WTC11 (cell line): ENCODE measurements around the gene MGRN1. TPM values are rescaled to one million over a fixed set of nuclear protein-coding genes. Genes with fewer than 3 reads are reported as not detected.

Source experiments
- ATAC-seq: fragments of 200-7000 bp; cut with Tn5 transposase; 2 replicates; pipeline ENCODE4 v1.10.0; 2021; ENCODE audit warnings: mild to moderate bottlenecking, moderate library complexity
- CTCF ChIA-PET: fragments of 300-600 bp; sonication (Branson Sonifier 250); formaldehyde crosslinking; loops from one replicate; lab custom pipeline; 2021; ENCODE audit warnings: antibody characterized with exemption; lab: Charles Lee
- POLR2A ChIA-PET: fragments of 350-600 bp; sonication (Branson Sonifier 250); formaldehyde crosslinking; loops from one replicate; lab custom pipeline; 2021; ENCODE audit warnings: antibody characterized with exemption; lab: Charles Lee
- DNase-seq: peaks from one replicate; pipeline ENCODE4 v3.0.0; 2021; ENCODE audit warnings: low spot score
- H3K27ac Mint-ChIP-seq: 2 replicates; pipeline ENCODE4 v1.8.0; 2021; ENCODE audit warnings: mixed read lengths
- H3K27me3 Mint-ChIP-seq: 2 replicates; pipeline ENCODE4 v1.8.0; 2021; ENCODE audit warnings: low read depth, mild to moderate bottlenecking, moderate library complexity, mixed read lengths
- H3K36me3 Mint-ChIP-seq: 2 replicates; pipeline ENCODE4 v1.8.0; 2021; ENCODE audit warnings: mixed read lengths
- H3K4me1 Mint-ChIP-seq: 2 replicates; pipeline ENCODE4 v1.8.0; 2022; ENCODE audit warnings: mixed read lengths
- H3K4me3 Mint-ChIP-seq: 2 replicates; pipeline ENCODE4 v1.8.0; 2021; ENCODE audit warnings: mild to moderate bottlenecking, moderate library complexity, mixed read lengths
- H3K9me3 Mint-ChIP-seq: 2 replicates; pipeline ENCODE4 v1.8.0; 2021; ENCODE audit warnings: mixed read lengths
- ATF1 ChIP-seq: sonication (generic); formaldehyde crosslinking; IDR thresholded peaks from 2 replicates; pipeline ENCODE4 v1.8.1; 2023; ENCODE audit warnings: mild to moderate bottlenecking, moderate library complexity, missing genetic modification reagents
- ATF2 ChIP-seq: sonication (generic); formaldehyde crosslinking; IDR thresholded peaks from 2 replicates; pipeline ENCODE4 v1.8.1; 2022; ENCODE audit warnings: low read depth, missing genetic modification reagents, borderline replicate concordance
- CREB1 ChIP-seq: sonication (generic); formaldehyde crosslinking; IDR thresholded peaks from 2 replicates; pipeline ENCODE4 v1.8.0; 2023; ENCODE audit warnings: mild to moderate bottlenecking, missing genetic modification reagents
- CREM ChIP-seq: sonication (generic); formaldehyde crosslinking; IDR thresholded peaks from 2 replicates; pipeline ENCODE4 v1.8.1; 2022; ENCODE audit warnings: mild to moderate bottlenecking, missing genetic modification reagents, moderate library complexity
- E2F5 ChIP-seq: sonication (generic); formaldehyde crosslinking; IDR thresholded peaks from 2 replicates; pipeline ENCODE4 v1.8.1; 2022; ENCODE audit warnings: mild to moderate bottlenecking, moderate library complexity, missing genetic modification reagents
- ERG ChIP-seq: fragments of 250-450 bp; sonication (Bioruptor Pico); IDR thresholded peaks from 2 replicates; pipeline ENCODE4 v1.8.0; 2021; ENCODE audit warnings: mild to moderate bottlenecking
- ETV6 ChIP-seq: sonication (generic); formaldehyde crosslinking; IDR thresholded peaks from 2 replicates; pipeline ENCODE4 v1.8.1; 2022; ENCODE audit warnings: mild to moderate bottlenecking, missing genetic modification reagents
- FOXP1 ChIP-seq: sonication (generic); formaldehyde crosslinking; IDR thresholded peaks from 2 replicates; pipeline ENCODE4 v1.8.0; 2022; ENCODE audit warnings: missing genetic modification reagents, mild to moderate bottlenecking, moderate library complexity, borderline replicate concordance
- GABPB1 ChIP-seq: sonication (generic); formaldehyde crosslinking; IDR thresholded peaks from 2 replicates; pipeline ENCODE4 v1.8.1; 2023; ENCODE audit warnings: mild to moderate bottlenecking, missing genetic modification reagents
- GRHL2 ChIP-seq: fragments of 250-450 bp; sonication (Bioruptor Pico); IDR thresholded peaks from 2 replicates; pipeline ENCODE4 v1.8.0; 2022; ENCODE audit warnings: mild to moderate bottlenecking, moderate library complexity; ENCODE audit not compliant: insufficient replicate concordance, severe bottlenecking
- HMGA2 ChIP-seq: fragments of 250-450 bp; sonication (Bioruptor Pico); IDR thresholded peaks from 2 replicates; pipeline ENCODE4 v1.4.0; 2021; ENCODE audit warnings: mild to moderate bottlenecking, moderate library complexity
- MLX ChIP-seq: sonication (generic); formaldehyde crosslinking; IDR thresholded peaks from 2 replicates; pipeline ENCODE4 v1.8.1; 2023; ENCODE audit warnings: mild to moderate bottlenecking, missing genetic modification reagents, moderate library complexity
- NFE2L1 ChIP-seq: sonication (generic); formaldehyde crosslinking; IDR thresholded peaks from 2 replicates; pipeline ENCODE4 v1.8.1; 2023; ENCODE audit warnings: missing genetic modification reagents
- NFYB ChIP-seq: sonication (generic); formaldehyde crosslinking; conservative IDR thresholded peaks from 2 replicates; pipeline ENCODE4 v1.8.0; 2022; ENCODE audit warnings: low read depth, missing genetic modification reagents
- OVOL2 ChIP-seq: fragments of 250-450 bp; sonication (Bioruptor Pico); IDR thresholded peaks from 2 replicates; pipeline ENCODE4 v1.9.0; 2021; ENCODE audit warnings: mild to moderate bottlenecking, borderline replicate concordance
- PREB ChIP-seq: sonication (generic); formaldehyde crosslinking; IDR thresholded peaks from 2 replicates; pipeline ENCODE4 v1.8.1; 2022; ENCODE audit warnings: mild to moderate bottlenecking, missing genetic modification reagents, moderate library complexity, borderline replicate concordance
- PRRX2 ChIP-seq: fragments of 250-450 bp; sonication (Bioruptor Pico); IDR thresholded peaks from 2 replicates; pipeline ENCODE4 v1.8.0; 2021; ENCODE audit warnings: mild to moderate bottlenecking
- TP53 ChIP-seq: sonication (generic); formaldehyde crosslinking; IDR thresholded peaks from 2 replicates; pipeline ENCODE4 v1.8.1; 2023; ENCODE audit warnings: mild to moderate bottlenecking, missing genetic modification reagents
- ZNF263 ChIP-seq: sonication (generic); formaldehyde crosslinking; IDR thresholded peaks from 2 replicates; pipeline ENCODE4 v1.8.1; 2022; ENCODE audit warnings: low read depth, mild to moderate bottlenecking, moderate library complexity, missing genetic modification reagents
- ZNF416 ChIP-seq: fragments of 250-450 bp; sonication (Bioruptor Pico); IDR thresholded peaks from 2 replicates; pipeline ENCODE4 v1.9.0; 2021; ENCODE audit warnings: mild to moderate bottlenecking, inconsistent platforms
- ZNF423 ChIP-seq: fragments of 250-450 bp; sonication (Bioruptor Pico); IDR thresholded peaks from 2 replicates; pipeline ENCODE4 v2.1.2; 2022; ENCODE audit warnings: mild to moderate bottlenecking, moderate library complexity
- ZSCAN18 ChIP-seq: fragments of 250-450 bp; sonication (Bioruptor Pico); IDR thresholded peaks from 2 replicates; pipeline ENCODE4 v2.1.2; 2022; ENCODE audit warnings: mild to moderate bottlenecking, moderate library complexity
- total RNA-seq: library from RNA; stranded (reverse); gene quantifications from 3 replicates; pipeline ENCODE4 v1.2.3, GENCODE V29; 2021

The MGRN1 gene
- total RNA-seq, 1 experiment from 2014 or later, result 88.8 TPM

GRCh38 chr16:4624827-4625559 is 367 bp downstream of the MGRN1 start (continued):
- no peak for TF ChIP-seq MLX (CRISPR knock-in tag)

GRCh38 chr16:4625560-4626159 is 1.0 kb downstream of the MGRN1 start:
- 0 out of 2 replicates have a peak, but pooled peaks have one; percentile 27 for TF ChIP-seq GABPB1 (CRISPR knock-in tag)
- TF ChIP-seq TP53 (CRISPR knock-in tag), result no peak
- TF ChIP-seq HMGA2, result peak; percentile 12; the same call in 1 of the 2 replicates
- CTCF ChIA-PET, result interaction anchor here (1.4 to 3.9 kb wide), 6 partner anchors 11 to 119 kb away, joined by 5 to 46 read pairs (median 12); partner anchors contain the start of gene UBALD1
- Mint-ChIP-seq H3K4me1 (peaks cover 17% of the 10 kb centered on the region), H3K9me3 (0 out of 2 replicates have a peak, but pooled peaks cover 6% of the 10 kb centered on the region), H3K27me3 (no peaks in the 10 kb centered on the region), H3K36me3 (peaks cover 16% of the 10 kb centered on the region), H3K27ac (peak overlapping the region; percentile 97), H3K4me3 (peak overlapping the region; percentile 97)
- POLR2A ChIA-PET, result interaction anchor here (0.6 to 2.6 kb wide), 4 partner anchors 8 to 408 kb away, joined by 3 to 14 read pairs (median 8); partner anchors contain the start of gene NAGPA
- DNase-seq (no peak), ATAC-seq (no peak)

- H3K4me3 Mint-ChIP-seq, result peak overlapping the region; percentile 97
- TF ChIP-seq ZNF263, result no peak
- no peak for TF ChIP-seq ETV6 (CRISPR knock-in tag)
- no peak for TF ChIP-seq ZSCAN18
- TF ChIP-seq ZNF423 (CRISPR knock-in tag), result no peak
- no peak for TF ChIP-seq FOXP1 (CRISPR knock-in tag)
- no peak for TF ChIP-seq CREB1 (CRISPR knock-in tag)
- TF ChIP-seq NFYB (CRISPR knock-in tag), result no peak
- ChIA-PET CTCF (interaction anchor here (1.4 to 3.9 kb wide), 5 partner anchors 12 to 108 kb away, joined by 5 to 46 read pairs (median 7); partner anchors contain the start of gene UBALD1), POLR2A (interaction anchor here (0.6 to 2.6 kb wide), 2 partner anchors 10 to 1721 kb away, joined by 3 to 13 read pairs; no protein-coding TSS in a partner anchor)
- H3K4me1 Mint-ChIP-seq, result peaks cover 17% of the 10 kb centered on the region
- no peaks in the 10 kb centered on the region for H3K27me3 Mint-ChIP-seq
- peaks cover 21% of the 10 kb centered on the region for H3K36me3 Mint-ChIP-seq
- 0 out of 2 replicates have a peak, but pooled peaks cover 6% of the 10 kb centered on the region for H3K9me3 Mint-ChIP-seq
- H3K27ac Mint-ChIP-seq, result peak overlapping the region; percentile 21
- ATAC-seq (no peak), DNase-seq (no peak)
These were observed 1.8 kb downstream of the MGRN1 start for GRCh38 chr16:4626396-4626795.

- ChIA-PET POLR2A (no interaction called here), CTCF (interaction anchor here (1.0 to 1.9 kb wide), 2 partner anchors 22 to 55 kb away, joined by 4 read pairs; no protein-coding TSS in a partner anchor)
- Mint-ChIP-seq H3K9me3 (0 out of 2 replicates have a peak, but pooled peaks cover 6% of the 10 kb centered on the region), H3K4me1 (peaks cover 17% of the 10 kb centered on the region), H3K36me3 (peaks cover 21% of the 10 kb centered on the region), H3K27me3 (no peaks in the 10 kb centered on the region), H3K4me3 (no peak overlapping the region), H3K27ac (no peak overlapping the region)
- no peak for ATAC-seq
- no peak for DNase-seq
- TF ChIP-seq PRRX2 (no peak), NFE2L1 (CRISPR knock-in tag) (no peak), E2F5 (CRISPR knock-in tag) (no peak), ERG (CRISPR knock-in tag) (no peak), NFYB (CRISPR knock-in tag) (no peak), ZNF416 (CRISPR knock-in tag) (no peak), ZNF423 (CRISPR knock-in tag) (no peak), ATF1 (CRISPR knock-in tag) (no peak), OVOL2 (CRISPR knock-in tag) (no peak), GRHL2 (no peak), CREM (CRISPR knock-in tag) (no peak), PREB (CRISPR knock-in tag) (no peak), ATF2 (no peak)
These were observed 3.7 kb downstream of the MGRN1 start for GRCh38 chr16:4628283-4628682.
